Activated CD8-positive, alpha-beta T cell treated with anti-CD3 and anti-CD28 coated beads for 36 hours (primary cell): Measurements from ENCODE around the gene MATCAP1. TPM values are rescaled to one million over a fixed set of nuclear protein-coding genes. Genes with fewer than 3 reads are reported as not detected.
A peak's percentile ranks its signal among the peaks of the same experiment; 100 is the strongest.

Experiments
- ATAC-seq: fragments of 200-7000 bp; cut with Tn5 transposase; one replicate; pipeline ENCODE4 v1.10.0; 2021; ENCODE audit warnings: mild to moderate bottlenecking, moderate library complexity
- CTCF ChIA-PET: fragments of 350-600 bp; sonication (Branson Sonifier 250); formaldehyde crosslinking; loops from one replicate; lab custom pipeline; 2021; ENCODE audit warnings: antibody characterized with exemption; lab: Charles Lee
- POLR2A ChIA-PET: fragments of 350-600 bp; sonication (Branson Sonifier 250); formaldehyde crosslinking; loops from one replicate; lab custom pipeline; 2021; ENCODE audit warnings: antibody characterized with exemption; lab: Charles Lee
- DNase-seq: peaks from one replicate; pipeline ENCODE4 v3.0.0-alpha.2; 2020
- H3K27ac Mint-ChIP-seq: one replicate; pipeline ENCODE4 v1.8.0; 2021; ENCODE audit warnings: mild to moderate bottlenecking, mixed read lengths
- H3K27me3 Mint-ChIP-seq: one replicate; pipeline ENCODE4 v1.8.0; 2021; ENCODE audit warnings: mixed read lengths
- H3K36me3 Mint-ChIP-seq: one replicate; pipeline ENCODE4 v1.8.0; 2021; ENCODE audit warnings: low read depth, mixed read lengths
- H3K4me1 Mint-ChIP-seq: one replicate; pipeline ENCODE4 v1.8.0; 2021; ENCODE audit warnings: low read depth, mixed read lengths
- H3K4me3 Mint-ChIP-seq: one replicate; pipeline ENCODE4 v1.8.0; 2021; ENCODE audit warnings: mild to moderate bottlenecking, moderate library complexity, mixed read lengths
- H3K9me3 Mint-ChIP-seq: one replicate; pipeline ENCODE4 v1.8.0; 2021; ENCODE audit warnings: mixed read lengths
- CTCF ChIP-seq: fragments of 200-600 bp; IDR thresholded peaks from one replicate; pipeline ENCODE4 v1.8.0; 2022; ENCODE audit warnings: antibody characterized with exemption, mild to moderate bottlenecking
- intact Hi-C: fragments of 100-400 bp; cut with micrococcal nuclease; formaldehyde crosslinking; loops from one replicate; pipeline ENCODE4 v1.10.0; 2022
- total RNA-seq, 2 experiments: library from RNA; stranded (reverse); gene quantifications; one replicate each; pipeline ENCODE4 v1.2.3, GENCODE V29; 2021

Gene MATCAP1
- total RNA-seq, 2 experiments from 2014 or later = 49.5 to 49.9 TPM

- Mint-ChIP-seq H3K4me1 (peaks cover 55% of the 10 kb centered on the region), H3K4me3 (peak overlapping the region; percentile 85), H3K27me3 (peaks cover 67% of the 10 kb centered on the region), H3K27ac (peak overlapping the region; percentile 34), H3K9me3 (no peaks in the 10 kb centered on the region), H3K36me3 (peaks cover 10% of the 10 kb centered on the region)
- CTCF ChIA-PET = interaction anchor here (1.3 to 16.0 kb wide), 4 partner anchors 11 to 156 kb away, joined by 6 to 209 read pairs (median 23); partner anchors contain the start of genes B3GNT9, FBXL8, HSF4 and TRADD
- intact Hi-C loops = no loop called here
- TF ChIP-seq CTCF = peak; percentile 19
- ATAC-seq = peak; percentile 50
- peak; percentile 85 for DNase-seq
- POLR2A ChIA-PET = interaction anchor here (0.6 to 9.2 kb wide), 4 partner anchors 9 to 64 kb away, joined by 3 to 67 read pairs (median 8); partner anchors contain the start of genes FBXL8, MATCAP1 and TRADD
Measured at GRCh38 chr16:67173808-67174705, 9.7 kb downstream of the MATCAP1 start.

- H3K27me3 Mint-ChIP-seq = peaks cover 68% of the 10 kb centered on the region
- H3K9me3 Mint-ChIP-seq = no peaks in the 10 kb centered on the region
- ATAC-seq = no peak
- peaks cover 51% of the 10 kb centered on the region for H3K4me1 Mint-ChIP-seq
- DNase-seq = no peak
- ChIA-PET POLR2A (interaction anchor here (0.8 to 9.2 kb wide), 2 partner anchors 12 to 208 kb away, joined by 3 to 67 read pairs; partner anchors contain the start of genes FBXL8 and TRADD), CTCF (interaction anchor here (1.3 to 16.0 kb wide), 3 partner anchors 12 to 155 kb away, joined by 6 to 209 read pairs (median 32); partner anchors contain the start of genes B3GNT9, FBXL8, HSF4 and TRADD)
- peak overlapping the region; percentile 85 for H3K4me3 Mint-ChIP-seq
- H3K27ac Mint-ChIP-seq = peak overlapping the region; percentile 32
- peaks cover 7% of the 10 kb centered on the region for H3K36me3 Mint-ChIP-seq
- intact Hi-C loops = no loop called here
- TF ChIP-seq CTCF = no peak
Measured at GRCh38 chr16:67173323-67173722, 10.4 kb downstream of the MATCAP1 start.

GRCh38 chr16:67170949-67171649 lies 12.7 kb downstream of the MATCAP1 start:
- peaks cover 73% of the 10 kb centered on the region for H3K27me3 Mint-ChIP-seq
- no peaks in the 10 kb centered on the region for H3K9me3 Mint-ChIP-seq
- H3K27ac Mint-ChIP-seq = peak overlapping the region; percentile 21
- DNase-seq = no peak
- H3K4me1 Mint-ChIP-seq = peaks cover 53% of the 10 kb centered on the region
- CTCF ChIA-PET = interaction anchor here (0.7 to 16.0 kb wide), 8 partner anchors 8 to 195 kb away, joined by 3 to 209 read pairs (median 4); partner anchors contain the start of genes B3GNT9, FBXL8, HSF4 and MATCAP1
- ATAC-seq = peak; percentile 20
- TF ChIP-seq CTCF = no peak
- H3K36me3 Mint-ChIP-seq = peaks cover 12% of the 10 kb centered on the region
- POLR2A ChIA-PET = interaction anchor here (0.9 to 9.2 kb wide), 2 partner anchors 10 to 153 kb away, joined by 3 to 67 read pairs; partner anchors contain the start of genes FBXL8 and TRADD
- intact Hi-C loops = no loop called here
- peak overlapping the region; percentile 73 for H3K4me3 Mint-ChIP-seq

- POLR2A ChIA-PET = interaction anchor here (0.9 to 9.2 kb wide), 2 partner anchors 9 to 152 kb away, joined by 3 to 67 read pairs; partner anchors contain the start of genes FBXL8 and TRADD
Measured at GRCh38 chr16:67170168-67170948, 13.4 kb downstream of the MATCAP1 start, which contains the start of gene NOL3. Gene NOL3, plus strand, starts transcription at chr16:67170538.

More at GRCh38 chr16:67170168-67170948, 13.4 kb downstream of the MATCAP1 start, which contains the start of gene NOL3:
- intact Hi-C loops = no loop called here
- Mint-ChIP-seq H3K4me3 (peak within 1 kb of the TSS; percentile 73), H3K4me1 (peaks cover 51% of the 10 kb centered on the region), H3K9me3 (no peaks in the 10 kb centered on the region), H3K36me3 (peaks cover 12% of the 10 kb centered on the region), H3K27ac (peak within 1 kb of the TSS; percentile 72), H3K27me3 (peaks cover 72% of the 10 kb centered on the region)
- peak; percentile 89 for DNase-seq
- CTCF ChIA-PET = interaction anchor here (0.7 to 16.0 kb wide), 10 partner anchors 9 to 216 kb away, joined by 3 to 209 read pairs (median 6); partner anchors contain the start of genes B3GNT9, CES3, FBXL8 and HSF4
- peak; percentile 57 for ATAC-seq
- no peak for TF ChIP-seq CTCF
